ENCODE data around the gene CSH2.
A peak's percentile ranks its signal among the peaks of the same experiment; 100 is the strongest.

Gene CSH2

DNA sequence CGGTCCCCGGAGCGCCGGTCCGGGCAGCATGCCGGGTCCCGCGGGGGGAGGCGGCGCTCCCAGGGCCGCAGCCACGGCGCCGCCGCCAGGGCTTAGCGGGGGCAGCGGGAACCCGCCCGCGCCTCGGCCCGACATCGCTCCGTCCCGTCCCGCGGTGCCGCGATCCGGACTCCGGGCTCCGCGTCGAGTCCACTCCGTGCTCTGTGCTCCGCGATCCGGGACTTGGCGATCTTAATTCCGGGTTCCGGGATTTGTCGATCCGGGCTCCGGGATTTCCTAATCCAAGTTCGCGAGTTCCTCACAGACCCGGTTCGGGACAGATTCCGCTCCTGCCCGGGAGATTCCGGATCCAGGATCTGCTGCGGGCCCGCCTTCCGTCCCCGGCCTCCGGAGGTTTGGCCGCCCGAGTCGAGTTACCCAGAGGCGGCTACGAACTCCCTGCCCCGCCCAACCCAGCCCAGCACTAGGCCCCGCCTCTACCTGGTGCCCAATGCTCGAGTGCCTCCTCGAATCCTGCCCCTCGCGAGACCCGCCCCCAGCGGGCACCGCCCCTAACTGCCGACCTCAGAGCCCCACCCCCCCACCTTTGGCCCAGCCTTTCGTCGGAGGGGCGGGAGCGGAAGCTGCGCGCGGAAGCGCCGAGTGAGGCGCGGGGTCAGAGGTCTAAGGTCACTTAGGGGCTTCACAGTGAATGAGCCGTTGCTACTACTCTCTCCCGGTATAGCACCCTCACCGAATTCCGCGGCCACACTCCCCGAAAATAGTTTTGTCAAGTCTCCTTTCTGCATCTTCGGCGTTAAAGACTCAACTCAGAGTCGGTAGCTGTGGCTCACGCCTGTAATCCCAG, 30.7 kb downstream of the CSH2 start, which contains the start of gene SMARCD2:
Gene SMARCD2, minus strand, starts transcription at position 146 of the 847 bp plus-strand sequence. Its CDS starts 11 bp downstream, at position 135.
- peak; percentile 100 for DNase-seq (ENCODE audit: low read depth)
- TF ChIP-seq, protein P1, sequence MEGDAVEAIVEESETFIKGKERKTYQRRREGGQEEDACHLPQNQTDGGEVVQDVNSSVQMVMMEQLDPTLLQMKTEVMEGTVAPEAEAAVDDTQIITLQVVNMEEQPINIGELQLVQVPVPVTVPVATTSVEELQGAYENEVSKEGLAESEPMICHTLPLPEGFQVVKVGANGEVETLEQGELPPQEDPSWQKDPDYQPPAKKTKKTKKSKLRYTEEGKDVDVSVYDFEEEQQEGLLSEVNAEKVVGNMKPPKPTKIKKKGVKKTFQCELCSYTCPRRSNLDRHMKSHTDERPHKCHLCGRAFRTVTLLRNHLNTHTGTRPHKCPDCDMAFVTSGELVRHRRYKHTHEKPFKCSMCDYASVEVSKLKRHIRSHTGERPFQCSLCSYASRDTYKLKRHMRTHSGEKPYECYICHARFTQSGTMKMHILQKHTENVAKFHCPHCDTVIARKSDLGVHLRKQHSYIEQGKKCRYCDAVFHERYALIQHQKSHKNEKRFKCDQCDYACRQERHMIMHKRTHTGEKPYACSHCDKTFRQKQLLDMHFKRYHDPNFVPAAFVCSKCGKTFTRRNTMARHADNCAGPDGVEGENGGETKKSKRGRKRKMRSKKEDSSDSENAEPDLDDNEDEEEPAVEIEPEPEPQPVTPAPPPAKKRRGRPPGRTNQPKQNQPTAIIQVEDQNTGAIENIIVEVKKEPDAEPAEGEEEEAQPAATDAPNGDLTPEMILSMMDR (conservative IDR thresholded peaks at IDR 0.05; ENCODE audit: low read depth, low read length) = no peak
- H3K4me3 ChIP-seq (ENCODE audit: low read depth, low read length) = peak within 1 kb of the TSS; percentile 85

DNA sequence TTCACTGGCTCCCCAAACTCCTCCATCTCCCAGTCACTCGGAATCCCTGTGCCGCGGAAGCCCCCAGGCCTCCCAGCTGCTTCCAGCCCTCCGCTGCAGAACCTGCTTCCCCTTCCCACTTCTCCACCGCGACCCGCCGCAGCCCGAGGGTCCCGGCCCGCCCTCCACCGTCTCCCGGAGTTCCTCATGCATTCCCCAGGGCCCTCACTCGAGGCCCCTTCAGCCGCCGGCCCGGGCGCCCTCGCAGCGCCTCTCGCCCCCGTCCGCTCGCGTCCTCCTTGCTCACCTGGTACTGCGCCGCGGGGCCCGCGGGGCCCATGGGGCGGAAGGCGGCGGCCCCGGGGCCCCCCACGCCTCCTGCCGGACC, 31.3 kb downstream of the CSH2 start:
- TF ChIP-seq, protein P1 (conservative IDR thresholded peaks at IDR 0.05; ENCODE audit: low read depth, low read length) = no peak
- H3K4me3 ChIP-seq (ENCODE audit: low read depth, low read length) = peak overlapping the region; percentile 85
- no peak for DNase-seq (ENCODE audit: low read depth)

DNA sequence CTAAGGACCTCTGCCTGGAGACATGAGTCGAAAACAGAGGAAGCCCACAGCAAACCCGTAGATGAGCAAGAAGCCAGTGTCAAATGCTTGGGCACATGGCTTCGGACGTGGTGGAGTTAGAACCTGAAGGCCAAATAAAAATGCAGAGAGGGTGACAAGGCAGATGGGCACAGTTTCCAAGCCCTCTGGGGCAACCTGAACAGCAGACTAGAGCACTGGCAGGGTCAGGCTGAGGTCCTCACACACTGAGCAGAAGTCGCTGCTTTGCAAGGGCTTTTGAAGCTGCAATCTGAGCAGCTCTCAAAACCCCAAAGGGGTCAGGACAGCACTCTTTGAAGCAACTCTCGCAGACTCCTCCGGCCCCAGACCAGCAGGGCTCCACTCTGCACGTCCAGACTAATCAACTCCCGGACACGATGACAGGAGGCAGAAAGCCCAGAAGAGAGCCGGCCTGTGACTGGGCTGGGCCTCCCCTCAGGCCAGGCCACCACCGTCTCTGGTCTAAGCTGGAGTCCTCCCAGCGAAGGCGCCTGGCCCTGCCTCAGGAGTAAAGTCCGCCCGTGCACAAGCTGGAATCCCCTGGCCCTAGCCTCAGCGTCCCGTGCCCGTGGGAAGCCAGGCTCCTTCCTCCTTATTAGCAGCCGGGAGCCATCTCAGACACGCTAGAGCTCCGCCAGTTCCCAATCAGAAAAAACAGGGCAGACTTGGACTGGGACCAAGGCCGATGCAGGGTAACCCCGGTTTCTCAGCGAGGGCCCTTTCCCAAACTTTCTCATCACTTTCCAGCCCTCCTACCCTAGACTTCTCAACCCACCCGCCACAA, 31.9 kb downstream of the CSH2 start:
- peak; percentile 78 for DNase-seq (ENCODE audit: low read depth)
- peak overlapping the region; percentile 85 for H3K4me3 ChIP-seq (ENCODE audit: low read depth, low read length)
- TF ChIP-seq, protein P1 (conservative IDR thresholded peaks at IDR 0.05; ENCODE audit: low read depth, low read length) = no peak

DNA sequence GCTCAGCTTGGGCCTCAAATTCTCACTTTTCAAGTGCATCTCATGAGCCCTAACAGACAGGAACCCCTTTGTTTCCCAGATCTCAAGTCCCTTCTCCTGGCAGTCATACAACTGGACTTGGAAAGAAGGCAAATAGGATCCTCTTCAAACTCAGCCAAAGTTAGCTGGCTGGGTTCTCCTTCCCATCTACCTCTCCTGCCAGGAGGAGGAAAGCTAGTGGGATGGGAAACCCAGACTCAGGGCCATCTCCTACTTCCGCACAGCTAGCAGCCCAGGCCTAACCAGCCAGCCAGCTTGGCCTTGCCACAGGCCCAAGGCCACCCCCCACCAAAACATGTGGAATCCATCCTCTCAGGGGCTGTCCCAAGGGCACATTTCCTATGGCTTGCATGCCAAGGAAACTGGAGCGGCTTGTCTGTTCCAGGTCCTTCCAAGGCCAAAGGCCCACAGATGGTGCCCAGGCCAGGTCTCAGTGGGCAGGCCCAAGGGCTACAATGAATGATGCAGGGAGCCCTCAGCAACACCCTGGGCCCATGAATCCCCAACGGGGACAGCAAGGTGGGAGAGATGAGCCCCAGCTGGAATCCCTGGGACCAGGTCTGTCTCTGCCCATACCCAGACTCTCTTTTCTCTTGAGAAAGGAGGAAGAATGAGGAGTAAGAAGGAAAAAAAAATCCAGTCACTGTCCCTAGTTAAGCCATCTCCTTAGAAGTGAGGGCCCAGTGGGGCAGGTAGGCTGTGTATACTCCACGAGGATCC, 32.7 kb downstream of the CSH2 start:
- TF ChIP-seq, protein P1 (conservative IDR thresholded peaks at IDR 0.05; ENCODE audit: low read depth, low read length) = no peak
- H3K4me3 ChIP-seq (ENCODE audit: low read depth, low read length) = peak overlapping the region; percentile 85
- no peak for DNase-seq (ENCODE audit: low read depth)

DNA sequence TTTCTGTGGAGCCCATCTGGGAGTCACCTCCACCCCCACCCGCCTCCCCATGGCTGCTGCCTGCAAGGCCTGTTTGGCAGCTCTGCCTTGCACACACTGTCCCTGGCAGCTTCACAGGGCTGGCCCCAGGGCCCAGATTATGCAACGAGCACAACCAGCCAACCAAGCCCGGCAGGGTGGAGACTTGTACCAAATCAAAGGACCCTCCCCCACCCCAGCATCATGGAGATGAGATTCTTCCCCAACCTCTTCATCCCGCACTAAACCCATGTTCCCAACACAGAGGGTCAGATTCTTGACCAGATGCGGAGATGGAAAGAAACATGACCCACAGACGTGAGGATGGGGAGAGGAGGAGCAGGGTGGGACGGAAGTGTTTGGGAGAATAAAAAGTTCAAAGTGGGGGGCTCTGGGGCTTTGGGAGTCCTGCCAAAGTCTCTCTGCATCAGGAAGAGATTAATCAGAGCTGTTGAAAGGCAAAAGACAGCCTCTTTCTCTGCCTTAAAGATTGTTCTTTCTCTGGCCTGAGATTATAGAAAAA, 34.8 kb downstream of the CSH2 start:
- TF ChIP-seq, protein P1 (conservative IDR thresholded peaks at IDR 0.05; ENCODE audit: low read depth, low read length) = no peak
- peak; percentile 77 for DNase-seq (ENCODE audit: low read depth)
- H3K4me3 ChIP-seq (ENCODE audit: low read depth, low read length) = no peak overlapping the region

DNA sequence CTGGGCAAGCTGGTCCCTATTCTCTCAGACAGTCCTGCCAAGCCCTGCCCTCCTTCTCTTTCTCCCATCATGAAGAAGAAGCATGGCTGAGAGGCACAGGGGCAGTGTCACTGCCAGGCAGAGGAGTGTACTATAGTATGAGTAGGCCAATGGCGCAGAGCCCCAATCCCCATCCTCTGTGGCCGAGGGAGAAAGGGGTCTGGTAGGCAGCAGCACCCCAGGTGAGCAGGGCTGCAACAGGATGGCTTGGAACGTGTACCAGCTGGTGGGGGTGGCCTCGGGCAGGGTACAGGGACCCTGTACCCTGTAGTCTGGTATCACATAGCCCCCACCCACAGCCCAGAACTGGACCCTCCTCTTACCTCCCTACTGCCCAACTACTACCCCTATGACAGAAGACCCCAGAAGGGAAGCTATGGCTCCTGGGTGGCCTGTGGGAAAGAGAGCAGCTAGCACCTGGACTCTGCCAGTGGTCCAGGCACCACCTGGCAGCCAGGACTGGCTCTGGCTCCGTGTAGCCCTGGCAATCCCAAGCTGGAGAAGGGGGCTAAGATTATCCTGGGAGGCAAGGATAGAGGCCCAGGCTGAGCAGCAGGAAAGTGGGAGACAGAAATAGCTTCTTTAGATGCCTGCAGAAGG, 35.4 kb downstream of the CSH2 start:
- TF ChIP-seq, protein P1 (conservative IDR thresholded peaks at IDR 0.05; ENCODE audit: low read depth, low read length) = no peak
- no peak for DNase-seq (ENCODE audit: low read depth)
- no peak overlapping the region for H3K4me3 ChIP-seq (ENCODE audit: low read depth, low read length)
